Neural crest cell (in vitro differentiated cells): ENCODE data around the gene TEAD1. TPM values are rescaled to one million over a fixed set of nuclear protein-coding genes. Genes with fewer than 3 reads are reported as not detected.
A peak's percentile ranks its signal among the peaks of the same experiment; 100 is the strongest.

ENCODE experiments used
- DNase-seq: peaks from one replicate; pipeline ENCODE4 v3.0.0; 2021; ENCODE audit warnings: low read depth, mixed read lengths, low spot score
- H3K27ac Mint-ChIP-seq: one replicate; pipeline ENCODE4 v1.8.0; 2021; ENCODE audit warnings: mild to moderate bottlenecking, mixed read lengths; ENCODE audit not compliant: unreplicated experiment
- H3K27me3 Mint-ChIP-seq: 2 replicates; pipeline ENCODE4 v1.8.0; 2021; ENCODE audit warnings: low read depth, mild to moderate bottlenecking, mixed read lengths
- H3K36me3 Mint-ChIP-seq: 2 replicates; pipeline ENCODE4 v1.8.0; 2021; ENCODE audit warnings: low read depth, mild to moderate bottlenecking, mixed read lengths
- H3K4me1 Mint-ChIP-seq: 2 replicates; pipeline ENCODE4 v1.8.0; 2021; ENCODE audit warnings: mixed read lengths
- H3K4me3 Mint-ChIP-seq: one replicate; pipeline ENCODE4 v1.8.0; 2021; ENCODE audit warnings: mild to moderate bottlenecking, mixed read lengths
- H3K9me3 Mint-ChIP-seq: 2 replicates; pipeline ENCODE4 v1.8.0; 2021; ENCODE audit warnings: mixed read lengths
- CTCF ChIP-seq: fragments of 200-600 bp; sonication (generic); conservative IDR thresholded peaks from 2 replicates; pipeline ENCODE4 v1.5.0; 2021; ENCODE audit warnings: antibody characterized with exemption, mild to moderate bottlenecking
- long read RNA-seq: library from polyadenylated mRNA; unstranded; transcript quantifications from one replicate; pipeline ENCODE4 v2.0.0, GENCODE V29; 2020
- total RNA-seq: library from RNA; stranded (reverse); gene quantifications from 2 replicates; pipeline ENCODE4 v1.2.1, GENCODE V29; 2021

The TEAD1 gene
- 84.1 and 87.3 TPM in 2 replicates for total RNA-seq
- long read RNA-seq, partial matches to known transcripts = 3 of 31 reads
- long read RNA-seq, other reads (novel, unspliced or antisense) = 26 of 31 reads

GRCh38 chr11:12673924-12674570 is at the start of gene TEAD1:
Gene TEAD1, plus strand, starts transcription at chr11:12674421.
- Mint-ChIP-seq H3K4me1 (peaks cover 40% of the 10 kb centered on the region), H3K4me3 (peak within 1 kb of the TSS; percentile 97), H3K27me3 (no peaks in the 10 kb centered on the region), H3K27ac (peak within 1 kb of the TSS; percentile 94), H3K36me3 (no peaks in the 10 kb centered on the region), H3K9me3 (no peaks in the 10 kb centered on the region)
- peak; percentile 99 for DNase-seq
- TF ChIP-seq CTCF = no peak

- no peaks in the 10 kb centered on the region for H3K4me1 Mint-ChIP-seq
- no peak for DNase-seq
- TF ChIP-seq CTCF = no peak
- no peaks in the 10 kb centered on the region for H3K27me3 Mint-ChIP-seq
- peaks cover 11% of the 10 kb centered on the region for H3K36me3 Mint-ChIP-seq
- H3K4me3 Mint-ChIP-seq = no peak overlapping the region
- peaks cover 22% of the 10 kb centered on the region for H3K9me3 Mint-ChIP-seq
- H3K27ac Mint-ChIP-seq = no peak overlapping the region
Observed at GRCh38 chr11:12624595-12624994, 49.6 kb upstream of the TEAD1 start.

- no peak for DNase-seq
- Mint-ChIP-seq H3K4me1 (no peaks in the 10 kb centered on the region), H3K4me3 (no peak overlapping the region), H3K27ac (no peak overlapping the region), H3K27me3 (no peaks in the 10 kb centered on the region), H3K36me3 (peaks cover 10% of the 10 kb centered on the region), H3K9me3 (peaks cover 21% of the 10 kb centered on the region)
- TF ChIP-seq CTCF = no peak
Observed at GRCh38 chr11:12625438-12626071, 48.7 kb upstream of the TEAD1 start.

- H3K4me1 Mint-ChIP-seq = no peaks in the 10 kb centered on the region
- no peak overlapping the region for H3K27ac Mint-ChIP-seq
- no peak for TF ChIP-seq CTCF
- peaks cover 7% of the 10 kb centered on the region for H3K36me3 Mint-ChIP-seq
- no peaks in the 10 kb centered on the region for H3K27me3 Mint-ChIP-seq
- peaks cover 18% of the 10 kb centered on the region for H3K9me3 Mint-ChIP-seq
- no peak for DNase-seq
- no peak overlapping the region for H3K4me3 Mint-ChIP-seq
Observed at GRCh38 chr11:12626616-12627015, 47.6 kb upstream of the TEAD1 start.

- Mint-ChIP-seq H3K9me3 (peaks cover 9% of the 10 kb centered on the region), H3K27ac (no peak overlapping the region), H3K4me3 (no peak overlapping the region), H3K27me3 (no peaks in the 10 kb centered on the region), H3K4me1 (no peaks in the 10 kb centered on the region), H3K36me3 (no peaks in the 10 kb centered on the region)
- DNase-seq = no peak
- no peak for TF ChIP-seq CTCF
Observed at GRCh38 chr11:12628314-12628713, 45.9 kb upstream of the TEAD1 start.
